MV-4-11 (cell line): Measurements from ENCODE around the gene LRRIQ1.

Experiments used
- DNase-seq: peaks from one replicate; lab custom pipeline; 2025; lab: John Stamatoyannopoulos, UW

LRRIQ1 gene

DNA sequence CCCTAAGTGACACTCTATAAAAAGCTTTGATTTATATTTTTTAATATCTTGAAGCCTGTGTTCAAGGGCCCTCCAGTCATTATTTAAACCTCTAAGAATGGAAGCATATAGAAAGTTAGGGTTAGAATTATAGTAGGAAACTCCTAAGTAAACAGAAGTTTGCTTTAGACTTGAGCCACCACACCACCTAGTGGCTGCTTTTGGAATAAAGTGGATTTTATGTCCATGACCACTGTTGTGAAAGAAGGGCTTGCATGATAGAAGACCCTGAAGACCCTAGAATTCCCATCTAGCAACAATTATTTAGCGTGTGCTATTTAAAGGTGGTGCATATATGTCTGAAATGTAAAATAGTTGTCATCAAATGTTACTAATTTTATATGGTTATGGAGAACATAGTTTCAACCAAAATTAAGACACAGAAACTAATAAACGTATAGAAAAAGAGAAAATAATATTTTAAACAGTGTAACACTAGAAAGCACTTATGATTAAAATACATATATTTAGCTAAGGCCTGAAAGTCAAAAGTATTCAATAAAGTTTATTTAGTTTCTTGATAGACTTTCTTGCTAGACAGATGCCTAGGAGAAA lies 21.3 kb downstream of the LRRIQ1 start:
- DNase-seq: peak; percentile 46

DNA sequence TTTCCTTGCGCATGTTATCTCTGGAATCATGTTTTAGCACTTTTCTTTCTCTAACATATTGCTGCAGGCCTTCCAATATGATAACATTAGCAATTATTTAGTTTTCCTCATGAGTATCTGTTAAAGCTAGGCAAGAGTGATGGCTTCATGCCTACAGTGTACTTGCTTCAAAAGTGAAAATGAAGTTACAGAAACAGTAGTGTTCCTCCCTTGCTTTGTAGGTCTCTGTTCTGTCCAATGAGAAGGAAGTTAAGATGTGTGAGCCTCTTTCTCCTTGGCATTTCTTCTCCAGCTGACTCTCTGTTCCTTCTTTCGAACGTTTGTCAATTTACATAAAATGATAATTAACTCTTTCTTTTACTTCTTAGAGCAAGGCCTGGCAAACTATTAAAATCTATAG lies 22.2 kb downstream of the LRRIQ1 start:
- peak; percentile 71 for DNase-seq

DNA sequence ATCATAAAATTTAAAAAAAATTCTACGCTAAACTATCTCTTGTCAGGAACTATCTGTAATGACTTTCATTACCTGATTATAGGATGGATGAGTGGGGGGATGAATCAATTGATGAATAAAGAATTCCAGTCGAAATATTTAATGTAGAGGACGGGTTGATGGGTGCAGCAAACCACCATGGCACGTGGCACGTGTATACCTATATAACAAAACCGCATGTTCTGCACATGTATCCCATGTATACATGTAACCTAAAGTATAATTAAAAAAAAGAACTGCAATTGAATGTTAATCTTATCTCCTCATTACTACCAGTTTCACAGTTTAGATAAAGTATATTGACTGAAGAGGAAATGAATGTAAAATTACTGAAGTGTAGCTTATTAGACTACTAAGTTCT lies 23.4 kb downstream of the LRRIQ1 start:
- no peak for DNase-seq

DNA sequence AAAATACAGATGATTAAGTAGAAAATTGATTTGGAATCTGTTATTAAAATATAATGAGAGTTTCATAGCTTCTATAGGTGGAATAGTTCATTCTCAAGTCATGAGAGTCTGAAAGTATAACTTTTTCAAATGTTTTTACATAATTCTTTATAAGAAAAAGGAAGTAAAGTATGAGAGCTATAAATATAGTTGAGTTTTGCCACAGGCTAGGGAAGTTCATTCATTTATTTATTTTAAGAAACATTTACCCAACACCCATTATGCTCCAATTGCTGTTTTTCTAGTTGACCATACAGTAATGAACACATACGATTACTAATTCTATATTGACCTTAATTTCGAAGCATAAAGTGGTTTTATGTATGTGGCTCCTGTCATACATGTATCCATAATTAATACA lies 24.8 kb downstream of the LRRIQ1 start:
- peak; percentile 64 for DNase-seq

DNA sequence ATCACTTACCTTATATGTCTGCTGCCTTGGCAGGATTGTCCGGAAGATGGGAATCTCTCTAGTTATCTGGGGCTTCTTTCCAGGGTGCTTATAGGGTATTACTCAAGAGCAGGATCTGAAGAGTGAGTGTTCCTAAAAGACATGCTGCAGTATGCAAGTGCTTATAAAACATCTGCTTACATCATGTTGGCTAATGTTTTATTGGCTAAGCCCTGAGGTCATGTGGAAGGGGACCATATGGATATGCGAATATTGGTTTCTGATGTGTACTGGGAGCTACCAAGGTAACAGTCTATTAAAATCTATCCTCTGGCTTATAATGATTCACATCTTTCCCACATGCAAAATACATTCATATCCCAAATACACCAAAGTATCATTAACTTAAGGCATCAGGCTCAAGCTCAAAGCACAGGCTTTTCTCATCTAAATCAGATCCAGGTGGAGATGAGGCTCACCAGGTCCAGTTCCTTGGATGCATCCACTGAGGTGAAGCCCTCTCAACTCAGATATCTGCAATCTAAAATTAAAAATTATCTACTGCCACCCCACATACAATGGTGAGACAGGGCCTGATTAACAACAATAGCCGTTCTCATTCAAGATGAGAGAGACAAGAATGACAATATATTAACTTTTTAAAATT lies 29.8 kb downstream of the LRRIQ1 start:
- DNase-seq: no peak

DNA sequence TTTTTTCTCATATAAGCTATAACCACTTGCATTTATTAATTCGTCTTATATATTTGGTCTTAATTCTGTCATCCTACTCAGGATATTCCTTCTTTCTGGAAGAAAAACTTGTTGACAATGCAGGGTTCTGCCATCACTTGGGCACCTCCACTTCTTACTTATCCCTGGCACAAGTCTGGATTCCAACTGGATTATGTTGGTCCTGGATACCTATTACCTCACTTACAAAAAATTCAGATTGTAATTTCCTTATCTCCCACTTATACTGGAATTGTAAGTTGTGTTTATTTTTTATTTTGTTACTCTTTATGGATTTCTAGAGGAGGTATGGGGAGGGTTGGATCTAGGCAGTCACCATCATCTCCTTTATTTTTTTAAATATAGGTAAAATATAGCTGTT lies 36.7 kb downstream of the LRRIQ1 start:
- DNase-seq: no peak

DNA sequence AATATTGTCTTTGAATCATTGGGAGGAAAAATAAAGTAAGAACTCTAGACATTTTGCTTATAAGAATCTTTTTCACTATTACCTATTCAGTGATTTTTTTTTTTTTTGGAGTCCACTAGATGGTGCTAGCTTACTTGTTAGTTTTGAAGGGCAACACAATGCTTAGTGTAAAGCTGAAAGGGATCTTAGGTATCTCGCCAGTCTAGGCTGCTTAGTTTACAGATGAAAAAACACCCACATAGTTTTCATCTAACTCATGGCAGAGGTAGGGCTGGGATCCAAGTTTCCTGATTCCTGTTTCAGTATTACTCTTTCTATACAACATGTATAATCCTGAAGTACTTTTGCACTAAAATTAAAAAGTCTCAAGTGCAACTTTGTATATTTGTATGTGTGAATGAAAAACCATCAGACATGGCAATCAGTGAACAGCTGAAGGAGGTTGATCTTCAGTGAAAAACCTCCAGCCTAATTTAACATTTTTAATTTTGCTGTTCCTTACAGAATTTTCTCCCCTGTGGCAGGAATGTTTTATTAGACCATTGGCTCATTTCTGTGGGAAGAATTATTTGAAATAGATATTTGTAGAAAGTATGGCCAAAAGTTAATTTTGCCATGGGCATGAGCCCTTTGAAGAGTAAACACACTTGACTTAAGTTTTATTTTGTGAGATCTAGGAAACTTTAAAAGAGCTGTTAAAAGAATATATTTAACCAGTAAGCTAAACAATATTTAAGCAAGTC lies 40.7 kb downstream of the LRRIQ1 start:
- peak; percentile 35 for DNase-seq

DNA sequence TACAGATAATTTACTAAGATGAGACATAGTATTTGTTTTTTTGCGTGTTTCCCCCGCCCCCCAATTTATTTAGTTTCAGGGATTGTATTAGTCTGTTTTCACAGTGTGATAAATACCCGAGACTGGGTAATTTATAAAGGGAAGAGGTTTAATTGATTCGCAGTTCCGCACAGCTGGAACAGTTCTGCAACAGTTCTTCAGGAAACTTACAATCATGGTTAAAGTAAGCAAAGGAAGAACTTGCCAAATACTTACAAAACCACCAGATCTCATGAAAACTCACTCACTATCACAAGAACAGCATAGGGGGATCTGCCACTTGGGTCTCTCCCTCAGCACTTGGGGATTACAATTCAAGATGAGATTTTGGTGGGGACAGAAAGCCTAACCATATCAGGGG lies 48.9 kb downstream of the LRRIQ1 start:
- no peak for DNase-seq

DNA sequence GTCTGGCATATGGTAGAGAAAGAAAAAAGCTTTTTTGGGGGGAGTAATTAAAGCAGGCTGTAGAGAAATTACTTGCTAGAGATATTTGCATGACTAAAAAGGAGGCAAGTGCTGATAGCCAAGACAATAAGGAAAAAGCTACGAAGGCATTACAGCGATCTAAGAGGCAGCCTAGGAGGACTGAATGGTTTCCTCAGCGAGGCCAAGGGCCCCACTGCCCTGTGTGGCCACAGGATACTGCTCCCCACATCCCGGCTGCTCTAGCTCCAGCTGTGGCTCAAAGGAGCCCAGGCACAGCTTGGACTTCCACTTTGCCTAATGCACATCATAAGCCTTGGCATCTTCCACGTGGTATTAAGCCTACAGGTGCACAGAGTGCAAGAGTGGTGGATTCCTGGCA lies 53.6 kb downstream of the LRRIQ1 start:
- DNase-seq: no peak

DNA sequence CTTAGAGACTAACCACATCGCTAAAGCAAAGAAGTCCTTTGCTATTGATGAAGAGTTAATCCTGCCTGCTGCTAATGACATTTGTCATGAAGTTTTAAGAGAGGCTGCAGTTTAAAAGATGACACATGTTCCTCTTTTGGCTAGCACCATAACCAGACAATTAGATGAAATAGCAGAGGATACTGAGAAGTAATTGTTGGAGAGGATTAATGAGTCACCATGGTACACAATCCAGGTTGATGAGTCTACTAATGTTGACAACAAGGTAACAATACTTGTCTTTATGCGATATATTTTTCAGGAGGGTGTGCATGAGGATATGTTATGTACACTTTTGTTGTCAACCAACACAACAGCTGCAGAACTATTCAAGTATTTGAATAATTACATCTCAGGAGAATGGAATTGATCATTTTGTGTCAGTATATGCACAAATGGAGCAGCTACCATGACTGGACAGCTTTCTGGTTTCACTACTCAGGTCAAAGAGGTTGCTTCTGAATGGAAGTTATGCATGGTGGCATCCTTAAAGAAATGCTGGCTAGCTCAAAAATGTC lies 56.7 kb downstream of the LRRIQ1 start:
- DNase-seq: no peak

DNA sequence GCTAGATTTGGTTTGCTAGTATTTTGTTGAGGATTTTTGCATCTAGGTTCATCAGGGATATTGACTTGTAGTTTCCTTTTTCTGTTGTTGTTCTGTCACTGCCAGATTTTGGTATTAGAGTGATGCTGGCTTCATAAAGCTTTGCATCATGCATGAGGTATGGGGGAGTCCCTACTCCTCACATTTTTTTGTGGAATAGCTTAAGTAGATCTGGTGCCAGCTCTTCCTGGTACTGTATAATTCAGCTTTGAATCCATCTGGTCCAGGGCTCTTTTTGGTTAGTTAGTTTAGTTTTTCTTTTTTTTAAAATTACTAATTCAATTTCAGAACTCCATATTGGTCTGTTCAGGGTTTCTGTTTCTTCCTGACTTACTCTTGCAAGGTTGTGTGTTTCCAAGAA lies 59.4 kb downstream of the LRRIQ1 start:
- no peak for DNase-seq

DNA sequence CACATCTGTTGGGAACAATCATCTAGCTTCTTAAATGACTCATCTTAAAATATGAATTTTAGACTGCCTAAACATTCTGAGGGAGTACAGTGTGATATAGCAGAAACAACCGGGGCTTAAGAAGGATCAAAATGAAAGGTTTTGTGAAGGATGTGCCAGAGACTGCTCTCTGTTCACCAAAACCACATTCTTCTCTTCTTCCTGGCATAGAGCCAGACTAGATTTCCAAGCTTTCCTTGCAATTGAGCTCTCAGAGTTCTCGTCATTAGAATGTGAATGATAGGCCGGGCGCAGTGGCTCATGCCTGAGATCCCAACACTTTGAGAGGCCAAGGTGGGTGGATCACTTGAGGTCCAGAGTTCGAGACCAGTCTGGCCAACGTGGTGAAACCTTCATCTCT lies 94.5 kb downstream of the LRRIQ1 start:
- no peak for DNase-seq

DNA sequence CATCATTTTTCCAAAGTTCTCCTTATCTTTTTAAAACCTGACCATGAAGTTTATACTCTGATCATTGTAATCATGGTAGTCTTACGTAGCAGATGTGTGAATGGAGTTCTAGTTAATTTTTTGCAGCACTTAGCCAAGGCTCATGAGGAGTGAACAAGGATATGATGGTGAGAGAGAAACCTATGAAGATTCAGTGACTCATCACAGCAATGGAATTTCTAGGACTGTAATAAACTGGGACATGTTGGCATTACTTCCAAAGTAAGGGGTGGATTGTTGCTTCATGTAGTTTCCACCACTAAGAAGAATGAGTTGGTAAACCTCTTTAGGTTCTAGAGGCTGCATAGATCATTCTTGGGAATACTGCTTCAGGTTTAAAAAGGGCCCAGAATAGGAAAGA lies 102.7 kb downstream of the LRRIQ1 start:
- no peak for DNase-seq

DNA sequence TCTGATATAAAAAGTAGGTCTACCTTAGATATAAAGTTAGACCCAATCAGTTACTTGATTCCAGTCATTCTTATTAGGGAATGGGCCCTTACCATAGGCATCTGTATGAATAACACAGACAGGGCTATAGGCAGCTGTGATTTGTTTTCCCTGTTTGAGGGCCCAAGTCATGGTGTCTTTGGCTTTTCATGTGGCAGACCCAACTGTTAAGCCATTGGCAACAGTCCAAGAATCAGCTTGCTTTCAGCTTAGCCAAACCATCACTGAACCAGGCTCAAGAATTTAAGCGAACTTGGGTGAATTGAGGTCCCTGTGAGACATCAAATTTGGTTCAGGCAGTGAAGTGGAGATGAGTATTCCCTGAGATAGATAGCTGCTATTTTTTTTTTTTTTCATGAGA lies 111.2 kb downstream of the LRRIQ1 start:
- no peak for DNase-seq

DNA sequence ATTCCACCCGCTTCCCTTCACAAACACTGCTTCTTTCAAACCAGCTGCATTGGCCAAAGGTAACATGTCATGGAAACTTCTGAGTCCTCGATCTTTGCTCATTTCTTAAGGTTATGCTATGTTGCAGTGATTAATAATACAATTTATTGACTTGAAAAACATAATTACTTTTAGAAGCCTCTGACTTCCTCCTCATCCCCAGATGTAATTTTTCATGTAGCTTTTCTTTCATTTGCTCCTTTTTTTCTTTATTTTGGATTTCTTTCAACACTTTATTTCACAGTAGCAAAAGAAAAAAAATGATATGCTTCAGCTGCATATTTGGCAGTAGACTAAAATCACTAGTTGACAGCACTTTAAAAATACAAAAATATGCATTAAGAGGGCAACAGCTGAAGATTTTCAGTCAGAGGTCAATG lies 116.2 kb downstream of the LRRIQ1 start:
- DNase-seq: no peak

DNA sequence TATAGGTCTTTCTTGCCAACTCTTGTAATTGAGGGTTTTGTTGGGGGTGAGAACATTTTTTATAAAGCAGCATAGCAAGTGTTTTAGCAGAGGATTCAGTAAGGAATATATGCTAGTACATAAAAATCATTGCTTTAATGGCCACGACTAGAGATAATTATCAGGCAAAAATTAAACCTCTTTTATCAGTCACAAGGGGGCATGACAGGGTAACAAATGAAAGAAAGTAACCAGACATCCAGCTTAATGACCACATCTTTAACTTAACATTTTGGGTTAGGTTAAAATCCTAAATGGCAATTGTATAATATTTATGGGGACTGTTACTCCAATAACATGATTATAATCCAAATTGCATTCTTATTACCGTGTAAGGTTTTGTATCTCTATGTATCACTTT lies 119.6 kb downstream of the LRRIQ1 start:
- DNase-seq: no peak

DNA sequence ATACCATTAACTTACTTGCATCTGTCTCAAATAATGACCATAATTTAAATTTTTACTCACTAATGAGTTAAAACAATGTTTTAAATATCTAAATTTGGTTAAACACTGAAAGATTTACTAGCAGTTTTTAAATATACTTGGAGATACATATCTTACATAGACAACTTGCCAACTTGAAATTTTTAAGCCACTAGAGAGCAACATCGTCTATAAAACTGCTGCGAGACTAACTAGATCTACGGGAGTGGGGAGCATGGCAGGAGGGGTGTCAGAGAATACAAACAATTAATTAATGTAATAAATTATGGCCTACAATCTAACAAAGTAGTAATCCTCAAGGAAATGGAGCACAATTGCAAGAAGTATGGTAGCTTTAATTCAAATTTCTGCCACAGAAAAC lies 120.4 kb downstream of the LRRIQ1 start:
- DNase-seq: no peak

DNA sequence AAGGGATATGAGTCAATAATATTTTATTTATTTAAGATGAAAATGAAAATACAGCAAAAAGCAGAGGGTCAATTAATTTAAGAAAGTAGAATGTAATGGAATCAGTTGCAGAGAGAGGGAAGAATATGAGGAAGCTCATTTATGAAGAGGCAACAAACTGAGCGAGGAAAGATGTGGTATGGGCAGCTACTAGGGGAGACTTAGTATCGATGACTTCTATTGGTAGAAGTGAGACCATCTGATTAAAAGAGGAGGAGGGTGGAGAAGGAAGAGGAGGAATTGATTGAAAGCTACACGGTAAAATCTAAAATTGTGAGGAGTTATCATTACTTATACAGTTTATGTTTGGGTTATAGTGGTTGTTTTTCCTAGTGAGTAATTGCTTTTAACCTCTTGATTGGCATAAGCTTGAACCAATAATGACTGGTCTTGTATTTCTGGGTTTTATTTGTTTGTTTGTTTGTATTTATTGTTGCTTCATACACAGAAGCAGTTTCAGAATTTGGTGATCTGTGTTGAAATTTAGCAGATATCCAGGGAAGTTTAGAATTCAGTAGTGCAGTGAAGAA lies 121.0 kb downstream of the LRRIQ1 start:
- DNase-seq: no peak

DNA sequence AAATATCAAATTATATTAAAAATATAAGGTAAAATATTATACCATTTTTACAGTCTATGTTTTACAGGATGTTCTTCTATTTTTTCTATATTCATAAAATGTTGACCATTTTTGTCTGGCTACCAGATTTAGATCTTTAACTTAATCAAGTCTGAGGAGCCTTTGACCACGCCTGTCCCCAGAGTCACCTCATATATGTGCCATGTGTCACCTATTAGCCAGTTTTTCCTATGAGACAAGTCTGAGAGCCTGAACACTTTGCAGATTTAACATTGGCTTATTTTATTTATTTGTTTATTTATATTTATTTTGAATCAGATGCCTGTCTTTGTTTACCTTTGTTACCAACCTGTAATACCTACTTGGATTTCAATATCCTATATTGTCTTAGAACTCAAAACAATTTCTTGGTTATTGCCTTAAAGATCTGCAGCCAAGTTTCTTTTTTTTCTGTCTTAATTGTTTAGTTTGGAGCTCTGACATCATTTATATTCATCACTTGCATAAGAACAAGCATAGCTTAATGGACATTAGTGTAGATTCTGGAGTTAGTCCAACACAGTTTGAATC lies 127.7 kb downstream of the LRRIQ1 start:
- DNase-seq: no peak

DNA sequence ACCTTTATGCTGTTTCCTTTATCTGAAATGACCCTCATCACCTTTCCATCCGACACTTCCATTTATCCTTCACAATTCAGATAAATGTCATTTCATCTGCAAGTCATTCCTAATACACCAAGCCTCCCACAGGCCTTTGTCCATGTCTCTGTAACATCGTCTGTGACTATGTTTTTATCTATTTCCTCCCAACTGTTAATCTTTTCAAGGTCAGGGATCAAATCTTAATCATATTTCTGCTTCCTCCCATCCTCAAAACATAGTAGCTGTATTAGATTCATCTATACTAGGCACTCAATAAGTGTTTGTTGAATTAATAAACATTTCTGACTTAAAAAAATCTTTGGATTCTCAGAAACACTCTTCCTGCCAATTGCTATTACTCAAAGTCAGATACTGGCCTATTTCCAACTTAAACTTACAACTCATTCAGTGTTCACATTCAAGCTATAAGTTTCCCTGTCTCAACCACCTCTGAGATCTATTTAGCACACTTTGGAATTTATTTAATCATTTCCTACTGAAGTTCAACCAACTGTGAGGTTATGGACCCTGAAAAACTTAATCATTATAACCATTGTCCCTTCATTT lies 143.6 kb downstream of the LRRIQ1 start:
- DNase-seq: no peak

DNA sequence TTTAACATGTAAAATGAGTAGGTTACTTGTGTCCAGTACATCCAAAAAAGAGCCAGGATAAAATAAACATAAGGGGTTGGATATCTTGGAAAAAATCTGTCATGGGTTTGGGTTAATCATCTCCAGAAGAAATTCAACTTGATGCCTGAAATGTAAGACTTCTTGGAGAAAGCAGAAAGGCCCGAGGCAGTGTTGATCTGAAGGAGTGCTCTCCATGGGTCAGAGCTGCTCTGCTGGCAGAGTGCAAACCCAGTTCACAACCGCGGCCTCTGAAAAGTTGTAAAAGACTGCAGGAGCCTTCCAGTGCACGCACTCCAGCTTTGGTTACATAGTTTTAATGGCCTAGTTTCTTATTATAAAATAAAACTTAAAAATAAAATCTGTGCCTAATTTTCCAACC lies 146.5 kb downstream of the LRRIQ1 start:
- no peak for DNase-seq

DNA sequence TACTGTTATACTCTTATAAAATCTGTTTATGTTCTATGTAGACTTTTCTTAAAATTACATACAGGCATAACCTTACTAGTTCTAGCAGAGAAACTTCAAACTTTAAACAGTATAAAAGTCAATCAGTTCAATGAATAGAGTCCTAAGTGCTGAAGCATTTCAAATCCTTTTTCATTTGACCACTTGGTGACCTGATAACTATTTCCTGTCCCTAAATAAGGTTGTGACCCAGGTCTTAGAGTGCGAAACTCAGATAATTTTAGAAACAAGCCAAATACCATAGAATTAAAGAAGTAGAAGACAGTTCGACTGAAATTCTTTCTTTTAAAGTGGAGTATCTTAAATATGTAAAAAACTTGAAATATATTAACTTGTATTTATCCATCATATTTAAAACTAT lies 147.7 kb downstream of the LRRIQ1 start:
- no peak for DNase-seq
